Measurements from ENCODE around the gene DHRS7.

Gene DHRS7

GRCh38 chr14:60206837-60207533 is 41.8 kb upstream of the DHRS7 start:
- H3K4me3 ChIP-seq (ENCODE audit: low read length) = no peak overlapping the region
- TF ChIP-seq CTCF (conservative IDR thresholded peaks at IDR 0.05; ENCODE audit: low read length) = no peak
- DNase-seq (ENCODE audit: low read depth) = no peak

GRCh38 chr14:60206249-60206670 is 41.1 kb upstream of the DHRS7 start:
- TF ChIP-seq CTCF (conservative IDR thresholded peaks at IDR 0.05; ENCODE audit: low read length) = no peak
- no peak for DNase-seq (ENCODE audit: low read depth)
- no peak overlapping the region for H3K4me3 ChIP-seq (ENCODE audit: low read length)

GRCh38 chr14:60204843-60205774 is 39.9 kb upstream of the DHRS7 start:
- H3K4me3 ChIP-seq (ENCODE audit: low read length) = no peak overlapping the region
- TF ChIP-seq CTCF (conservative IDR thresholded peaks at IDR 0.05; ENCODE audit: low read length) = no peak
- DNase-seq (ENCODE audit: low read depth) = no peak

- H3K4me3 ChIP-seq (ENCODE audit: low read length) = no peak overlapping the region
- no peak for DNase-seq (ENCODE audit: low read depth)
- TF ChIP-seq CTCF (conservative IDR thresholded peaks at IDR 0.05; ENCODE audit: low read length) = no peak
Measured at GRCh38 chr14:60204104-60204842, 39.1 kb upstream of the DHRS7 start.

- no peak for DNase-seq (ENCODE audit: low read depth)
- H3K4me3 ChIP-seq (ENCODE audit: low read length) = no peak overlapping the region
- no peak for TF ChIP-seq CTCF (conservative IDR thresholded peaks at IDR 0.05; ENCODE audit: low read length)
Measured at GRCh38 chr14:60199321-60199720, 34.1 kb upstream of the DHRS7 start.

- TF ChIP-seq CTCF (conservative IDR thresholded peaks at IDR 0.05; ENCODE audit: low read length) = no peak
- no peak for DNase-seq (ENCODE audit: low read depth)
- H3K4me3 ChIP-seq (ENCODE audit: low read length) = no peak overlapping the region
Measured at GRCh38 chr14:60197629-60198303, 32.6 kb upstream of the DHRS7 start.
